H9 (cell line): ENCODE results near the gene SH3RF3. TPM values are rescaled to one million over a fixed set of nuclear protein-coding genes. Genes with fewer than 3 reads are reported as not detected.

Experiments used
- DNase-seq: peaks from one replicate; pipeline ENCODE4 v3.0.0-alpha.2; 2017
- H2AFZ ChIP-seq: one replicate; pipeline ENCODE4 v1.6.1; 2013; ENCODE audit warnings: mild to moderate bottlenecking, low read length, control low read depth, moderate library complexity
- H2AK5ac ChIP-seq: 2 replicates; pipeline ENCODE4 v1.6.1; 2013; ENCODE audit warnings: low read length, control low read depth, mixed read lengths; ENCODE audit not compliant: insufficient read length
- H2BK120ac ChIP-seq: one replicate; pipeline ENCODE4 v1.6.1; 2013; ENCODE audit warnings: low read depth, mild to moderate bottlenecking, low read length, control low read depth, inconsistent platforms; ENCODE audit not compliant: poor library complexity, severe bottlenecking
- H2BK12ac ChIP-seq: 2 replicates; pipeline ENCODE4 v1.6.1; 2013; ENCODE audit warnings: low read length, control low read depth, mixed read lengths, low read depth; ENCODE audit not compliant: insufficient read length
- H2BK15ac ChIP-seq: 2 replicates; pipeline ENCODE4 v1.6.1; 2013; ENCODE audit warnings: low read depth, low read length, control low read depth
- H2BK20ac ChIP-seq: one replicate; pipeline ENCODE4 v1.6.1; 2013; ENCODE audit warnings: low read depth, mild to moderate bottlenecking, low read length, control low read depth, inconsistent platforms; ENCODE audit not compliant: poor library complexity, severe bottlenecking
- H2BK5ac ChIP-seq: 2 replicates; pipeline ENCODE4 v1.6.1; 2013; ENCODE audit warnings: low read length, control low read depth, mixed read lengths; ENCODE audit not compliant: insufficient read length
- H3K14ac ChIP-seq: 2 replicates; pipeline ENCODE4 v1.6.1; 2013; ENCODE audit warnings: low read length, control low read depth; ENCODE audit not compliant: insufficient read depth
- H3K18ac ChIP-seq: 2 replicates; pipeline ENCODE4 v1.6.1; 2013; ENCODE audit warnings: low read depth, mild to moderate bottlenecking, mixed read lengths, low read length, control low read depth; ENCODE audit not compliant: insufficient read length
- H3K23ac ChIP-seq: 2 replicates; pipeline ENCODE4 v1.6.1; 2013; ENCODE audit warnings: low read length, control low read depth, mixed read lengths, low read depth; ENCODE audit not compliant: insufficient read length
- H3K23me2 ChIP-seq: 2 replicates; pipeline ENCODE4 v1.6.1; 2013; ENCODE audit warnings: low read depth, mild to moderate bottlenecking, mixed read lengths, low read length, control low read depth; ENCODE audit not compliant: insufficient read length, poor library complexity, severe bottlenecking
- H3K27ac ChIP-seq: 2 replicates; pipeline ENCODE4 v1.5.1; 2013; ENCODE audit warnings: low read length, control low read depth, mixed read lengths, low read depth; ENCODE audit not compliant: insufficient read length
- H3K27me3 ChIP-seq: 2 replicates; pipeline ENCODE4 v1.6.1; 2013; ENCODE audit warnings: low read length, control low read depth, inconsistent platforms; ENCODE audit not compliant: insufficient read depth
- H3K4ac ChIP-seq: 2 replicates; pipeline ENCODE4 v1.6.1; 2013; ENCODE audit warnings: low read depth, mild to moderate bottlenecking, control low read depth, inconsistent platforms, low read length, moderate library complexity
- H3K4me1 ChIP-seq: 2 replicates; pipeline ENCODE4 v1.6.1; 2013; ENCODE audit warnings: low read length, control low read depth, inconsistent platforms; ENCODE audit not compliant: insufficient read depth
- H3K4me2 ChIP-seq: 2 replicates; pipeline ENCODE4 v1.6.1; 2013; ENCODE audit warnings: low read length, control low read depth, mixed read lengths; ENCODE audit not compliant: insufficient read length, insufficient read depth
- H3K56ac ChIP-seq: 2 replicates; pipeline ENCODE4 v1.6.1; 2013; ENCODE audit warnings: low read depth, mild to moderate bottlenecking, mixed read lengths, low read length, control low read depth; ENCODE audit not compliant: insufficient read length
- H3K79me1 ChIP-seq: 2 replicates; pipeline ENCODE4 v1.6.1; 2013; ENCODE audit warnings: low read depth, mild to moderate bottlenecking, moderate library complexity, low read length, control low read depth, inconsistent platforms; ENCODE audit not compliant: insufficient read depth, poor library complexity, severe bottlenecking
- H3K79me2 ChIP-seq: 2 replicates; pipeline ENCODE4 v1.6.1; 2013; ENCODE audit warnings: low read length, control low read depth, inconsistent platforms; ENCODE audit not compliant: insufficient read depth
- H3K9ac ChIP-seq: 2 replicates; pipeline ENCODE4 v1.6.1; 2013; ENCODE audit warnings: low read length, control low read depth, mixed read lengths; ENCODE audit not compliant: insufficient read length; ENCODE audit errors: extremely low read depth
- H3K9me3 ChIP-seq: one replicate; pipeline ENCODE4 v1.6.1; 2013; ENCODE audit warnings: low read depth, low read length, inconsistent platforms; ENCODE audit not compliant: control insufficient read depth
- H3T11ph ChIP-seq: one replicate; pipeline ENCODE4 v1.6.1; 2013; ENCODE audit warnings: mild to moderate bottlenecking, low read length, control low read depth, inconsistent platforms
- H4K20me1 ChIP-seq: one replicate; pipeline ENCODE4 v1.6.1; 2013; ENCODE audit not compliant: control insufficient read depth, insufficient read length, insufficient read depth
- H4K5ac ChIP-seq: 2 replicates; pipeline ENCODE4 v1.6.1; 2013; ENCODE audit warnings: low read depth, mild to moderate bottlenecking, mixed read lengths, low read length, control low read depth; ENCODE audit not compliant: insufficient read length
- H4K8ac ChIP-seq: replicated peaks from 2 replicates; pipeline ENCODE4 v1.6.1; 2013; ENCODE audit warnings: low read length, control low read depth, mixed read lengths, low read depth; ENCODE audit not compliant: insufficient read length
- H4K91ac ChIP-seq: 2 replicates; pipeline ENCODE4 v1.6.1; 2013; ENCODE audit warnings: low read depth, mild to moderate bottlenecking, moderate library complexity, mixed read lengths, low read length, control low read depth; ENCODE audit not compliant: insufficient read length
- H3K27ac Mint-ChIP-seq, 3 experiments: 2 replicates in 2 of 3; 3 replicates in 1 of 3; pipeline ENCODE4 v1.8.0; 2020 to 2021; ENCODE audit warnings: mixed read lengths in 3 of 3, mild to moderate bottlenecking in 1 of 3, moderate library complexity in 1 of 3
- H3K27me3 Mint-ChIP-seq: 2 replicates; pipeline ENCODE4 v1.8.0; 2021; ENCODE audit warnings: low read depth, mild to moderate bottlenecking, moderate library complexity, mixed read lengths
- H3K36me3 Mint-ChIP-seq, 3 experiments: 2 replicates in 2 of 3; 3 replicates in 1 of 3; pipeline ENCODE4 v1.8.0; 2020 to 2021; ENCODE audit warnings: low read depth in 3 of 3, mixed read lengths in 3 of 3; ENCODE audit not compliant: insufficient read depth in 1 of 3
- H3K4me1 Mint-ChIP-seq, 2 experiments: 2 replicates each; pipeline ENCODE4 v1.8.0; 2020; ENCODE audit warnings: mixed read lengths in 2 of 2
- H3K4me3 Mint-ChIP-seq, 2 experiments: 2 replicates in 1 of 2; 3 replicates in 1 of 2; pipeline ENCODE4 v1.8.0; 2020 to 2021; ENCODE audit warnings: mild to moderate bottlenecking in 2 of 2, mixed read lengths in 2 of 2, moderate library complexity in 1 of 2
- H3K9me3 Mint-ChIP-seq, 2 experiments: 2 replicates in 1 of 2; 3 replicates in 1 of 2; pipeline ENCODE4 v1.8.0; 2020; ENCODE audit warnings: mild to moderate bottlenecking in 2 of 2, mixed read lengths in 2 of 2, moderate library complexity in 1 of 2
- WGBS: extraction: QIAGEN DNeasy Blood & Tissue Kit; methylation state at CpG from one replicate; pipeline ENCODE4 v1.1.7; 2013; ENCODE audit warnings: missing lambda C conversion rate, low lambda C conversion rate, mixed read lengths; ENCODE audit not compliant: insufficient read length; ENCODE audit errors: extremely low coverage; 5-methylcytosine and 5-hydroxymethylcytosine counted together
- total RNA-seq: library from RNA; stranded (reverse); gene quantifications from 2 replicates; pipeline ENCODE4 v1.2.1, GENCODE V29; 2021
- TF ChIP-seq, protein P1 (sequence below): fragments of 200-600 bp; sonication (generic); conservative IDR thresholded peaks from 3 replicates; pipeline ENCODE4 v1.8.0; 2021; ENCODE audit warnings: antibody characterized with exemption, mild to moderate bottlenecking

Gene SH3RF3
- total RNA-seq, 1 experiment from 2014 or later = 0.46 TPM

GRCh38 chr2:109285244-109285651 is 156.2 kb downstream of the SH3RF3 start:
- H3K79me2 ChIP-seq = no peaks in the 10 kb centered on the region
- no peak overlapping the region for H3T11ph ChIP-seq
- no peak overlapping the region for H3K56ac ChIP-seq
- no peaks in the 10 kb centered on the region for H3K27me3 ChIP-seq
- H4K8ac ChIP-seq = no peak overlapping the region
- no peak overlapping the region for H2BK12ac ChIP-seq
- no peak overlapping the region for H3K18ac ChIP-seq
- no peak overlapping the region for H3K9ac ChIP-seq
- no peak overlapping the region for H2AFZ ChIP-seq
- no peak overlapping the region for H3K4ac ChIP-seq
- H3K23ac ChIP-seq = no peak overlapping the region
- TF ChIP-seq, protein P1, sequence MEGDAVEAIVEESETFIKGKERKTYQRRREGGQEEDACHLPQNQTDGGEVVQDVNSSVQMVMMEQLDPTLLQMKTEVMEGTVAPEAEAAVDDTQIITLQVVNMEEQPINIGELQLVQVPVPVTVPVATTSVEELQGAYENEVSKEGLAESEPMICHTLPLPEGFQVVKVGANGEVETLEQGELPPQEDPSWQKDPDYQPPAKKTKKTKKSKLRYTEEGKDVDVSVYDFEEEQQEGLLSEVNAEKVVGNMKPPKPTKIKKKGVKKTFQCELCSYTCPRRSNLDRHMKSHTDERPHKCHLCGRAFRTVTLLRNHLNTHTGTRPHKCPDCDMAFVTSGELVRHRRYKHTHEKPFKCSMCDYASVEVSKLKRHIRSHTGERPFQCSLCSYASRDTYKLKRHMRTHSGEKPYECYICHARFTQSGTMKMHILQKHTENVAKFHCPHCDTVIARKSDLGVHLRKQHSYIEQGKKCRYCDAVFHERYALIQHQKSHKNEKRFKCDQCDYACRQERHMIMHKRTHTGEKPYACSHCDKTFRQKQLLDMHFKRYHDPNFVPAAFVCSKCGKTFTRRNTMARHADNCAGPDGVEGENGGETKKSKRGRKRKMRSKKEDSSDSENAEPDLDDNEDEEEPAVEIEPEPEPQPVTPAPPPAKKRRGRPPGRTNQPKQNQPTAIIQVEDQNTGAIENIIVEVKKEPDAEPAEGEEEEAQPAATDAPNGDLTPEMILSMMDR = no peak
- no peak overlapping the region for H3K27ac ChIP-seq
- whole genome bisulfite sequencing = no CpG with 5 or more reads among the region's 11 CpGs
- H3K23me2 ChIP-seq = no peaks in the 10 kb centered on the region
- no peaks in the 10 kb centered on the region for H4K20me1 ChIP-seq
- no peak for DNase-seq
- no peak overlapping the region for H2AK5ac ChIP-seq
- no peaks in the 10 kb centered on the region for H3K9me3 ChIP-seq
- no peak overlapping the region for H3K4me2 ChIP-seq
- H3K27me3 Mint-ChIP-seq = no peaks in the 10 kb centered on the region; the same call in 1 of the 2 replicates
- H2BK120ac ChIP-seq = no peak overlapping the region
- no peak overlapping the region for H3K27ac Mint-ChIP-seq
- peaks cover 29 to 30% of the 10 kb centered on the region in 2 experiments for H3K4me1 Mint-ChIP-seq
- no peak overlapping the region for H2BK20ac ChIP-seq
- no peak overlapping the region; the same call in 1 of the 2 replicates for H3K14ac ChIP-seq
- no peak overlapping the region for H2BK15ac ChIP-seq
- H3K36me3 Mint-ChIP-seq = peaks cover 0 to 8% (median 0%) of the 10 kb centered on the region in 3 experiments; a peak in 2 of 7 replicates
- H2BK5ac ChIP-seq = no peak overlapping the region
- H3K79me1 ChIP-seq = no peaks in the 10 kb centered on the region
- H3K9me3 Mint-ChIP-seq = peaks cover 3 to 4% of the 10 kb centered on the region in 2 experiments; a peak in 2 of 5 replicates
- no peak overlapping the region for H4K5ac ChIP-seq
- no peak overlapping the region for H4K91ac ChIP-seq
- no peaks in the 10 kb centered on the region; the same call in 1 of the 2 replicates for H3K4me1 ChIP-seq
- no peak overlapping the region for H3K4me3 Mint-ChIP-seq
